A549 treated with Mapracorat at 1 μM for 4 hours (cell line): Measurements from ENCODE around the gene DLL4. TPM values are rescaled to one million over a fixed set of nuclear protein-coding genes. Genes with fewer than 3 reads are reported as not detected.

ENCODE experiments used
- total RNA-seq: library from RNA; stranded (reverse); fragments of 200-300 nt; extraction: Qiagen RNA extraction; gene quantifications from 5 replicates; pipeline ENCODE4 v1.2.3, GENCODE V29; 2022

Gene DLL4
- 1.1 to 2.0 TPM (median 1.8 TPM) in 5 replicates for total RNA-seq

GRCh38 chr15:40928821-40929659 lies at the start of gene DLL4:
DLL4 (plus strand) TSS chr15:40929340; CDS start chr15:40929669, 329 bp downstream.

GRCh38 chr15:40893733-40894680 lies 35.1 kb upstream of the DLL4 start, which contains the start of gene VPS18:
VPS18 (plus strand) TSS chr15:40894450; CDS start chr15:40894769, 319 bp downstream.

GRCh38 chr15:40952901-40953712 lies 24.0 kb downstream of the DLL4 start, which contains the start of gene CHAC1:
CHAC1 (plus strand) TSS chr15:40953471; CDS start chr15:40953584, 113 bp downstream.

Other genes starting within 250 kb of the DLL4 start
- gene RAD51, start 234.2 kb upstream of the DLL4 start, total RNA-seq = 17.3 to 21.5 TPM (median 19.4 TPM) in 5 replicates
- gene RMDN3, start 174.1 kb upstream of the DLL4 start, total RNA-seq = 21.8 to 22.8 TPM (median 22.2 TPM) in 5 replicates
- 6.7 to 8.7 TPM (median 7.4 TPM) in 5 replicates for gene GCHFR, start 165.3 kb upstream of the DLL4 start, total RNA-seq
- 0.07 TPM in 3 of 5 replicates, not detected in the others for gene C15orf62, start 159.4 kb upstream of the DLL4 start, total RNA-seq
- 13.9 to 19.2 TPM (median 17.3 TPM) in 5 replicates for gene ZFYVE19, start 122.3 kb upstream of the DLL4 start, total RNA-seq
- gene DNAJC17, start 121.9 kb upstream of the DLL4 start, total RNA-seq = 18.5 to 28.4 TPM (median 24.0 TPM) in 5 replicates
- gene PPP1R14D, start 100.6 kb upstream of the DLL4 start, total RNA-seq = 0.20 to 0.33 TPM in 2 of 5 replicates, not detected in the others
- 0.59 to 1.2 TPM (median 0.91 TPM) in 5 replicates for gene SPINT1, start 85.3 kb upstream of the DLL4 start, total RNA-seq
- 4.2 to 5.8 TPM (median 4.8 TPM) in 5 replicates for gene RHOV, start 55.1 kb upstream of the DLL4 start, total RNA-seq
- 18.7 to 25.6 TPM (median 23.9 TPM) in 5 replicates for gene VPS18, start 34.9 kb upstream of the DLL4 start, total RNA-seq
- 4.4 to 8.2 TPM (median 6.1 TPM) in 5 replicates for gene CHAC1, start 24.1 kb downstream of the DLL4 start, total RNA-seq
- 12.2 to 15.4 TPM (median 12.3 TPM) in 5 replicates for gene INO80, start 186.9 kb downstream of the DLL4 start, total RNA-seq